ENCODE data around the gene SLC37A3. TPM values are rescaled to one million over a fixed set of nuclear protein-coding genes. Genes with fewer than 3 reads are reported as not detected.

SLC37A3 gene
- total RNA-seq, 4 donors from 2014 or later = 71.9 to 123 (median 86.9) TPM

- 88 to 92% methylated on average over 3 of the region's 3 CpGs for WGBS, 2 donors
- H3K27ac ChIP-seq = no peak overlapping the region
- no peaks in the 10 kb centered on the region for H3K9me3 ChIP-seq
- peaks cover 0 to 3% of the 10 kb centered on the region in 2 donors for H3K4me1 ChIP-seq
- H3K27me3 ChIP-seq = no peaks in the 10 kb centered on the region
- no peak for DNase-seq
- TF ChIP-seq POLR2A (IDR thresholded peaks at IDR 0.05) (no peak), CTCF (IDR thresholded peaks at IDR 0.05) (no peak)
- no peak overlapping the region for H3K4me3 ChIP-seq (replicated peaks in 1 of 3)
- intact Hi-C loops (cut with DNase I) = no loop called here
- peaks cover 0 to 5% of the 10 kb centered on the region in 2 donors for H3K36me3 ChIP-seq
These were observed 33.5 kb downstream of the SLC37A3 start for GRCh38 chr7:140364819-140365218.

GRCh38 chr7:140360697-140361229 is 37.6 kb downstream of the SLC37A3 start:
- WGBS, 2 donors = 91% methylated on average over 6 of the region's 6 CpGs
- Histone ChIP-seq H3K27ac (no peak overlapping the region), H3K4me3 (replicated peaks in 1 of 3) (no peak overlapping the region), H3K27me3 (no peaks in the 10 kb centered on the region), H3K9me3 (no peaks in the 10 kb centered on the region), H3K36me3 (peaks cover 0 to 5% of the 10 kb centered on the region in 2 donors), H3K4me1 (peaks cover 0 to 3% of the 10 kb centered on the region in 2 donors)
- intact Hi-C loops (cut with DNase I) = no loop called here
- DNase-seq = no peak
- TF ChIP-seq POLR2A (IDR thresholded peaks at IDR 0.05) = no peak
- TF ChIP-seq CTCF (IDR thresholded peaks at IDR 0.05) = no peak

- no peak overlapping the region for H3K27ac ChIP-seq
- DNase-seq = no peak
- H3K36me3 ChIP-seq = peaks cover 0 to 11% of the 10 kb centered on the region in 2 donors
These were observed 39.8 kb downstream of the SLC37A3 start for GRCh38 chr7:140358412-140359051.

GRCh38 chr7:140358024-140358411 is 40.3 kb downstream of the SLC37A3 start:
- 88 to 94% methylated on average over 3 of the region's 3 CpGs for WGBS, 2 donors

More at GRCh38 chr7:140358412-140359051, 39.8 kb downstream of the SLC37A3 start:
- no peaks in the 10 kb centered on the region for H3K9me3 ChIP-seq
- intact Hi-C loops (cut with DNase I) = no loop called here
- no peaks in the 10 kb centered on the region for H3K4me1 ChIP-seq
- no peak for TF ChIP-seq POLR2A (IDR thresholded peaks at IDR 0.05)
- TF ChIP-seq CTCF (IDR thresholded peaks at IDR 0.05) = no peak
- 89% methylated on average over 9 to 10 of the region's 10 CpGs for WGBS, 2 donors
- no peaks in the 10 kb centered on the region for H3K27me3 ChIP-seq
- H3K4me3 ChIP-seq (replicated peaks in 1 of 3) = no peak overlapping the region

More at GRCh38 chr7:140358024-140358411, 40.3 kb downstream of the SLC37A3 start:
- H3K36me3 ChIP-seq = peaks cover 3 to 11% of the 10 kb centered on the region in 2 donors
- H3K4me1 ChIP-seq = no peaks in the 10 kb centered on the region
- H3K4me3 ChIP-seq (replicated peaks in 1 of 3) = no peak overlapping the region
- no peak for DNase-seq
- TF ChIP-seq POLR2A (IDR thresholded peaks at IDR 0.05) (no peak), CTCF (IDR thresholded peaks at IDR 0.05) (no peak)
- intact Hi-C loops (cut with DNase I) = no loop called here
- no peak overlapping the region for H3K27ac ChIP-seq
- H3K9me3 ChIP-seq = no peaks in the 10 kb centered on the region
- no peaks in the 10 kb centered on the region for H3K27me3 ChIP-seq
